ENCODE results near the gene LRRC4C.

GRCh38 chr11:41237382-41237781 lies 222.1 kb downstream of the LRRC4C start:
- no peak for TF ChIP-seq CTCF (IDR thresholded peaks at IDR 0.05; ENCODE audit: low read depth, low read length, missing input control)
- no peak for TF ChIP-seq MAX (IDR thresholded peaks at IDR 0.05)
- TF ChIP-seq REST (IDR thresholded peaks at IDR 0.05), result no peak
- no peak for TF ChIP-seq NR2F2 (IDR thresholded peaks at IDR 0.05)
- TF ChIP-seq ZBTB33 (IDR thresholded peaks at IDR 0.05), result no peak
- TF ChIP-seq RAD21 (IDR thresholded peaks at IDR 0.05), result no peak
- TF ChIP-seq EGR1 (IDR thresholded peaks at IDR 0.05; ENCODE audit: low read depth in 2 of 2), result no peak
- TF ChIP-seq SP1 (IDR thresholded peaks at IDR 0.05), result no peak
- TF ChIP-seq GABPA (IDR thresholded peaks at IDR 0.05 in 1 of 2, conservative IDR thresholded peaks at IDR 0.05 in 1 of 2), result no peak
- TF ChIP-seq YY1 (IDR thresholded peaks at IDR 0.05), result no peak
- TF ChIP-seq TAF1 (conservative IDR thresholded peaks at IDR 0.05), result no peak
- no peak for TF ChIP-seq JUND (IDR thresholded peaks at IDR 0.05)

Measured in liver (tissue), 3 donors.